HuH-7 (cell line): Measurements from ENCODE around the gene FSTL4.
"Not testable (repeated sequence)": the region's sequence is repeated elsewhere in the genome, so short reads cannot be mapped to it uniquely, and the experiment has no call there.

Source experiments
- DNase-seq: peaks from one replicate; pipeline ENCODE4 v3.0.0; 2011; ENCODE audit warnings: low spot score

The FSTL4 gene

DNA sequence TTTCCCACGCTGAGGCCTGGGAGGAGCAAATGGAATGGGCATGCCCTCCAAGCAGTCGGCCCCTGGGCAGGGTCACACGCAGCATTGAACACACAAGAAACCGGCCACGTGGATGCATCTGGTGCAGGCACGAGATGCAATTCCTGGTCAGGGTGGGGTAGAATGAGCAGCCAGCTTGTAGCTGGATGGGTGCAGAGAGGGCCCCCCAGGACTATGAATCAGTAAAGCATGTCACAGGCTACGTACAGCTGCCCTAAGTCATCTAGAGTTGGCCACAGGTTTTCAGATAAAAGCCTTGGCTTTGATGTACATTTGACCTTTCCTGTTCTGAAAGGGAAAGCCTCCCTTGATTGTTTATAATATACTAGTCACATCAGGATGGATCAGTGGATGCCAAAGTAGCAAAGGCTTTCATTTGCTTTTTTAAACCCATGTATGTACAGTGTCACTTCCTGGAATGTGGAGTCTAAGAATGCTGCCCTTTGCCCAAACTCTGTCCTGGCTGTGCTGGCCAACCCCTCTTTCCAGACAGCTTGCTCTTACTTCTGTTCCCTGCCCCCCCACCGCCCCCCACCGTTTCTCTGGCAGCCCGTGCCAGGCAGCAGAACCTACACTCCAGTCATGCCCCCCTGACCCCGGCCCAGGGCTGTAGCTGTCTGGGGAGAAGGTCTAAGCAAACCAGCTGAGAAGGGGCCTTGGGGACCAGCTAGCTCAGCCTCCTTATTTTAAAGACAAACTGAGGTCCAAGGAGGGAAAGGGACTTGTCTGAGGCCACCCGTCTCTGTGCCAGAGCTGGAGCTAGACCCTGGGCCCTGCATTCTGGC lies 391.3 kb downstream of the FSTL4 start:
- no peak for DNase-seq

DNA sequence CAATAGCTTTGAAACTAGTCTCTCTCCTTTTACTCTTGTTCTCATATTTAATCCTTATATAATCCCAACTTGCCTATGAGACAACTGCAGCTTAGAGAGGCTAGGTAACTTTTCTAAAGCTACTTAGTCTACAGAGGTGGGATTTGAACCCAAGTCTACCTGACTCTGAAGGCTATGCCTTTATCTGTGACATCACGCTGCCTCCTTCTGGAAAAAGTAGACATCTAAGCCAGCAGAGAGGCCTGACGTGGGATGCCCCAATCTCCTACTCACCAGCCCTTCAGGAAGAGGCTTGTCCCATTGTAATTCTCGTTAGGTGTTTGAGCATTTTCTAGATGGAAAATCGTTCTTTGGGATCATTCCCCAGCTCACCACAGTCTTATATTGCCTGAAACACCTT lies 393.0 kb downstream of the FSTL4 start:
- no peak for DNase-seq

DNA sequence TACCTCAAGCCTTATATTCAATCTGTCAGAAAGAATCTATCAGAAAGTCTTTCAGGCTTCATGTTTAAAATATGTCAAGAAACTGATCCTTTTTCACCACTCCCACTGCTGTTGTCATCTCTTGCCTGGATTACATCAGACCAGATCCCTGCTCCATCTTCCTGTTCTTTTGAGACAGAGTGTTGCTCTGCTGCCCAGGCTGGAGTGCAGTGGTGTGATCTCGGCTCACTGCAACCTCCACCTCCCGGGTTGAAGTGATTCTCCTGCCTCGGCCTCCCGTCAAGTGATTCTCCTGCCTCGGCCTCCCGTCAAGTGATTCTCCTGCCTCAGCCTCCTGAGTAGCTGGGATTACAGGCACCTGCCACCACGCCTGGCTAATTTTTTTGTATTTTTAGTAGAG lies 396.2 kb downstream of the FSTL4 start:
- not testable (repeated sequence) for DNase-seq

DNA sequence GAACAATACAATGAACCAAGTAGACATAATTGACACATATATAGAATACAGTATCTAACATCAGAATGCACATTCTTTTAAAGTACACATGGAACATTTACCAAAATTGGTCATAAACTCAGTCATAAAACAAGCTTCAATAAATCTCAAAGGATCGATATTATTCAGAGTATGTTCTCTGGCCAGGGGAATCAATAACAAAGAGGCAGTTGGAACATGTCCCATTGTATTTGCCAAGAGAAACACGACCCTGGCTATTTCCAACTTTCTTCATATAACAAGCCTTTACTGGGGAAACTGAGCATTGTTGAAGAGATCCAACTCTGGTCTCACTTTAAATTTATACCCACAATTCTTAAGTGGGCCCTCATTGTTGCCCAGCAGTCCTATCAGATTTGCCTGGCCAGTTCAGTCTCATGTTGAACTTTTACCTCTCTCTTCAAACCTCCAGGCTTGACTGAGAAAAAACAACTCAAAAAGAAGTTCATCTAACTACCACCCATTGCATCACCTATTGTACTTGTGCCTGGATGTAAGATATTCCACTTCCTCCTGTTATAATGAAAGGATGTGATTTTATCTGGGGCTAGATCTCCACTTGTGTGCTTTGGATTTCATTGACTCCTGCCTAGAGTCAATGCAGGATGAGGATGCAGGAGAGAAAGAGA lies 398.1 kb downstream of the FSTL4 start:
- DNase-seq, result no peak

DNA sequence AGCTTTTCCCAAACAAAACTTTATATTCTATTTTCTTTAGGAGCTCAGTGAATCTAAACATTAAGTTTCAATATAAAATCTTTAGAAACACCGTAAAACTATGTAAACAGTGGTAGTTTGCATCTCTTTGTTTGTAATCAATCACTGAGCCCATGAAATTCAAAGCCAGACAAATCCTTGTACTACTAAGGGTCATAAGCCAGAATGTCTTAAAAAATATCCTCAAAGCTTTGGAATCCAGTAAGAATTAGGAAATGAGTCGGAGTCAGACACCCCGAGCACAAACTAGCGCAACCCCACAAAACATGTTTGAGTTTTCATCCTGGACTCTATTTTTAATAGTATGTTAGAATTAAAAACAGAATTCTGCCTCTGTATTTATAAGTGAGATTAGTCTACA lies 406.7 kb downstream of the FSTL4 start:
- DNase-seq, result no peak

DNA sequence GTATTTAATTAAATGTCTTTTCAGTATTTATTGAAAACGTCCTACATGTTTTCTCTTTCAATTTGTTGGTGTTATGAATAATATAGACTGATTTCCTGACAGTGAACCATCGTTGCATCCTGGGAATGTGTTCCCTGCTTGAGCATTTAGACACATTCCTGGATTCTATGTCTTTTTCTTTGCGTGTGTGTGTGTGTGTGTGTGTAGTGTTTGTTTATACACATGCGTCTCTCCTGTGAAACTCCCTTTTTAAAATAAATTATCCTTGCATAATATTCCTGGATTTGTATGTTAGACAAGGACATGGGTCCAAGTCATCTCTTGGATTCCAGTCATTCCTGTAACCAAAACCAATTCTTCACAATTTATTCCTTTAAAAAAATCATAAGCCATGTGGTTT lies 407.1 kb downstream of the FSTL4 start:
- no peak for DNase-seq

DNA sequence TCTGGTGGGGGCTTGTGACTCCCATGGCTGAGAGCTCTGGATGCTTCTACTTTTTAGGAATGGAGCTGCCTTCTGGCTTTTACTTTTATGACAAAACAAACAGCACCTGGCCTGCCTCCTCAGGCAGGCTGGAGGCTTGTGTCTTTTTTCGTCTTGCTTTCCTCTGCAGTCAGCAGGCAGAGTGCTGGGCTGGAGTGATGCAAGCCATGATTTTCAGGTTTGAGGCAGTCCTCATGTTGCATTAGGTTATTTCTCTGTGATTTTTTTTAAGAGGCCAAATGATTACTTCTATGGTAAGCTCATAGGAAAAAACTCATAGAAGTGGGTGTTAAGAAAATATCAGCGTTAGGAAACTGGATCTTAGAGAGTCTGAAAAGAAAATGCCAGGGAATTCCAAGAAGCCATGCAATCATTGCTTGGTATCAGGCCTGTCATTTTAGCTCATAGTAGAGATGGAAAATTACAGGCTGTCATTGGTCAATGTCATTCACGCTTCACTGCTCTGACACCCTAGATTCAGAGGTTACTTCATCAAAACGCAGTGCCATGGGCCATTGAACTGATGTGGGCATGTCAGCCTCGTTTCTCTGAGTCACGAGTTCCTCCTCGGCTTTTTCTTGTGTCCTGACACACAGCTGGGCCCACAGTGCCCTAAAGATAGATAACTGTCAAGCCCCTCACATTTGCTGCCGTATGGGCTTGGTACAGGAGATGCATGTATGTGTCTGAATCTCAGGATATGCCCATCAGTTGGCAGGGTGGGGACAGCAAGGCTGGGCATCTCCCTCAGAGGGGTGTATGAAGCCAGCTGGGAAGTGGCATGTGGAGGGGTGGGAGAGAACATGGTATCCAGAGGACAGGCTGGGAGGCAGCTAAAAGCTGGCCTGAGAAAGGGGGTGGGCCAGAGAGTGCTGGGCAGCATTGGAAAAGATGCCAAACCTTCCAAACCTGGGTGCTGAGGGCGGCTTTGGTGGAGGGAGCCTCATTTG lies 408.7 kb downstream of the FSTL4 start:
- DNase-seq, result no peak

DNA sequence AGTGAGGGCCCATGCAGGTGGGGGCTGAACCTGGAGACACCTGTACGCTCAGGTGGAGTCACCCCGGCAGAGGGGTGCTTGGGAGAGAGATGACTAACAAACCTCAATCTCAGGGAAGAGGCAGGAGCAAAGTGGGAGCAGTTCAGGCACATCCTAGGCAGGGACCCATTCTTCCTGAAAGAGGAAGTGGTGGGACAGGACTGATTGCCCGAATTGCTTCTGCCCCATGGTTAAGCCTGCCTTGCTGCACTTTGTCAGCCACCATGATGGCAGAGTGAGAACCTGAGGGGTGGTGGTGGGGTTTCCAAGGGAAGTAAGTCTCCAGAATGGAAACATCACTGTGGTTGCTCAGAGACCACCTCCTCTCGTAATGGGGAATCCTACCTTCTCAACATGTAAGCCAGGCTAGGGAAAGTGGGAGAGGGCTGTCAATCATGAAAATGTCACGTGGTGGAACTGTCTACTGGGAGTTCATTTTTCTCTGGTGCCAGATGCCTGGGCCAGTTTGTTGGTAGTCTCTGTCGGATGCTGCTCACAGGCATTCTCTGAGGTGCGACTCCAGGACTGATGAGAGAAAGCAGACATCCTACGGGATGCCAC lies 410.2 kb downstream of the FSTL4 start:
- DNase-seq, result no peak

DNA sequence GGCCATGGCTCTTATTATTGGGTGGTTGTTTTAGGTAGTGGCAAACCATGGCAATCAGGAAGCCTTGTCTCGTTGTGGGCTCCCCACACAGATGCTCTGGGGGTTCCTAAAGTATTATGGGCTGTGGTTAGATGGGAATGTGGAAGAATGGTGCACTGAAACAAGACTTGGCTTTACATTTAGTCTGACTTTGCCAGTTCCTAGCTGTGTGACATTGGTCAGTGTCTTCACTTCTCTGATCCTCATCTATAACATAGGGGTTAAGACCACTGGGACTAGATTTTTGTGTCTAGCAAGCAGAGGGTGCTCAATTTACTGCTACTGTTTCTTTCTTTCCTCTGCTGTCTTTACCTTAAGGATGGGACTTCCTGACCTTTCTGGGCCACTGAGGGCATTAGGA lies 411.0 kb downstream of the FSTL4 start:
- no peak for DNase-seq

DNA sequence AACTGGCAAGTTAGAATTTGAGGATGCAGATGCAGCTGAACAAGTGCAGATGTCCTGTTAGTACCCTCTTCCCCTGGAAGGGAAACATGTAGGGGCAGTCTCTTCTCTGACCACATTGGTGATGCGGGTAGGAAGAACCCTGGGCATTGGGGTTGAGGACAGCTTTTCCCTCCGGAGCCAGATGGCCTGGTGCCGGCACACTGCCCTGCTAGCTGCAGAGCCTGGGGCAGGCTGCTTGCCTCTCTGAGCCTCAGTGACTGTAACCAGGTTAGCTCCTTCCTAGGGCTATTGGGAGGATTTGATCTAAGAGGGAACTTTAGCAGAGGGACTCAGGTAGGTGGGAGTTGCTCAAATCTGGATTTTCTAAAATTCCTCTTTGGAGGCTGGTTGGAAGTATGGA lies 412.1 kb downstream of the FSTL4 start:
- no peak for DNase-seq

DNA sequence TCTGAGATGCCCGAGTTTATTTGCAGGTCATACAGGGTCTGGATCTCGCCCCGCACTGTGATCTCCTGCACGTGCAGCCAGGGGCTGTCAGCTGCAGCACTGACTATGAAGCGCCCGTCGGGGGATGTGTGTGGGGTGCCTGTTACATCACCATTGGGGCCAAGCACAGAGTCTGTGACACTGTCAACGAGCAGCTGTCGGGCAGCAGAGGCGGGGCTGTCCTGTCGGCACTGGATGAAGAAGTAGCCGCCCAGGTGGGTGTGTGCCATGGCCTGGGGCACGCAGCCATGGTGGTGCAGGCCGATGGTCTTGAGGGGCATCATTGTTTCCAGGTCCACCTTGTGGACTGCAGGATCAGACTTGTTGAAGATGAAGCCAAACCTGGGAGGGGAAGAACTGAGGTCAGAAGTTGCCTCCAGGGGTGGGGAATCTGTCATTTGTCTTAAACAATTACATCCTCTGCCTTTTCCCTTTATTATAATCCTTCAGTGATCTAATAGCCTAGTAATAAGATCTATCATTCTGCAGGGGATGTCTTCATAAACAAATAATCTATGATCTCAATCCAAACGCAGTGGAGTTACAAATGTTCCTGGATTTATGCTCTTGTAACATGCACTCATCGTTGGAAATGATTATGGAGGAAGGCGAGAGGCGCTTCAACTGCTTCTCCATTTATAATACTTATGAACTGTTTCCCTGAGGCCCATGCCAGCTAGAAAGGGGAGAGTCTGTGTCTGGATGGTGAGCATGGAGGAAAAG lies 412.7 kb downstream of the FSTL4 start:
- DNase-seq, result no peak

DNA sequence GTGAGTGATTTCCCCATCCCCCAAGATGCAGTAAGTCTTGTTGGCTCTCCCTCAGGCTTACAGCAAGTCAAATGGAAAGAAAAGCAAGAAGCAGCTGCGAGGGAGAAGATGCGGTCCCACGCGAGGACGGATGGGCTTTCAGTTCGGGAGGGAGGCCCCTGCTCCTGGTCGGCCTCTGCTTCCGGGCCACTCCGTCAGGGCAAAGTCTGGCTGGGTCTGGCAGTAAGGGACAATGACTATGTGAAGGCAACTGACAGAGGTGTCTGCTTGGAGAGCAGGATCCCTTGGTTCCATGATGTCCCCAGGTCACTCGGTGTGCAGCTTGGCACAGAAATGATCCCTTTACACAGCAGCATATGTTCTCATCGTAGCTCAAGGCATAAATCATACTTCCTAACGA lies 413.8 kb downstream of the FSTL4 start:
- DNase-seq, result no peak

DNA sequence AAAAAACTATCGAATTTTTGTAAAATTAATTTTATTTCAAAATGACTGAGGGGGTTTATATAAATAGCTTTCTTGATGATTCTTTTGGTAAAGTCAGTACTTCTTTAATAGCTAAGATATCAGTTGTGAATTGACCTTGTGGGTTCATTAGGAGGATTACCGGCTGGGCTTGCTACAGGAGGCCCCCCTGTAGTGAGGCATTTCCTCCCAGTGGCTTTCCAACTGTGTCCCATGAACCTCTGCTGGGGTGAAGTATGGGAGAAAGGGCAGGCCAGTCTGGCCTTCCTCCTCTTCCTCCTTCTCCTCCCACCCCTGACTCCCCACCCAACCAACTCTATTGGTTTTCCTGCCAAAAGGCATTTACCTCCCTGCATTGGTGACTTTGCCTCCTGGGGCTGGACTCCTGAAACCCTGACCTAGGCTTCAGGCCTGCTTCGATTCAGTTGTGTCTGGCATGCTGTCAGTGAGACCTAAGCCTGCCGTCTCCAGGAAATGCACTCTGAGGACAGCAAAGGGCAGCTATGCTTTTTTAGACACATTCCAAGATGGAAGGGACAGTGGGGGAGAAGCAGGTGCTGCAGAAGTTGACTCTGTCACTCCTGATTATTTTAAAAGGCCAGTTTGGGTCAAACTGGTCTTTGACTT lies 415.8 kb downstream of the FSTL4 start:
- DNase-seq, result no peak

DNA sequence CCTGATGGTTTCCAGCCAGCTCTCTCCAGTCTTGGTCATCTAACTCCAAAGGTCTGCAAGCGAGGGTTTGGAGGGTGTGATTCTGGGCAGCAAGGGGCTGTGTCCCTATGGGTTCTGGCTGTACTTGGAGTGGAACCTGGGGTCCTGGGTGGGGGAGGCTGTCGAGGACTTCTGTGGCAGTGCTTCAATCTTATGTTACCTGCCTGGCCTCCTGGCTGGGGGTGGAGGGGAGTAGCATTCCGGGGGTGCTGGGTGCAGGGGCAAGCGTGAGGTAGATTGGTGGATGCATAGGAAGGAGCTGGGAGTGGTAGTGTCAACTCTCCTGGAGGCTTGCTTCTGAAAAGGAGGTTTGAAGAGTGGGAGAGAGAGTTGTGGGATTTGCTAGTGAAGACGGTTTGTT lies 417.1 kb downstream of the FSTL4 start:
- DNase-seq, result no peak

DNA sequence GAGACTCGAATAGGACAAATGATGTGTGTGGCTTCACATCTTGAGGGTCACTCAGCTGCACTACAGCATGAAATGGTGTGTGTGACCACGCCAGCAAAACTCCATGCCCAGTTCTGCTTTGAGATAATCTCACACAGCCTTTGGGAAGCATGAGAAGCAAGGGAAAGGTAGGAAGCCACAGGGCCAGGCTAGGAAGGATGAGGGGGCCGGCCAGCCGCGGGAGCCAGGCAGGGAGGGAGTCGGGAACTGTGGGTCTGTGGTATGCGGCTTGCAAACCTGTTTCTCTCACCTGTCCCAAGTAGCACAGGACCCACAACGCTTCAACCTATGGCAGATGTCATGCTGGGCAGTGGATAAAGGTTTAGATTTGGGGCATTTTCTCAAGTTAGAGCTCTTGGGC lies 418.5 kb downstream of the FSTL4 start:
- no peak for DNase-seq

DNA sequence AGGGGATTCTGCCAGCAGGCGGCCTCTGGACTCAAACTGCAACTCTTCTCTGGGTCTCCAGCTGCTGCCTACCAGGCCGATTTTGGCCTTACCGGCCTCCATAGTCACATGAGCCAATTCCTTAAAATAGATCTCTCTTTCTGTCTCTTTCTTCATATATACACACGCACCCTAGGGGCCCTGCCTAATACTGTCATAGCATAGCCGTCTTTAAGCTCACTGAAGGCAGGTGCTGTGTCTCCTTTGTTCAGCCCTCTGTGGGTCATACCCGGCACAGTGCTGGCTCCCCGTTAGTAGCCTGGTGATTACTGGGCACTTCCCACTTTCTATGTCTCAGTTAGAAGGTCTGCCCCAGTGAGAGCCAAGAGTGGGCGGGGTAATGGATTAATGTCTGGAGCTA lies 419.6 kb downstream of the FSTL4 start:
- DNase-seq, result no peak

DNA sequence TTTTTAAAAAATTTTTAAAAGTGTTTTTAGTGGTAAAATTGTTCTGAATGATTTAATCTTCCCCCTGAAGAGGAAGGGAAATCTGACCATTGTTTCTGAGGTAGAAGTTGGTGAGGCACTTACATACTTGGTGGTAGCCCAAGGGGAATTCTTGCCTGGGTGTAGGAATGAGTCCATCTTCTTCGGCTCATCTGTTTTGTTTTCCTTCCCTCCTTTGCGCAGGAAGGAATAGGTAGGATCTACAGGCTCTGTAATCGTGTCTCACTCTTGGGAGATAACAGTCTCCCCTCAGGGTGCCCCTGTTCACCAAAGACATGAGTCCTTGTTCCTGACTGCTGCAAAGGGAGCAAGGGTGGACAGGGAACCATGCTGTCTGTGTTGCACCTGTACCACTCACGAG lies 422.5 kb downstream of the FSTL4 start:
- DNase-seq, result no peak

DNA sequence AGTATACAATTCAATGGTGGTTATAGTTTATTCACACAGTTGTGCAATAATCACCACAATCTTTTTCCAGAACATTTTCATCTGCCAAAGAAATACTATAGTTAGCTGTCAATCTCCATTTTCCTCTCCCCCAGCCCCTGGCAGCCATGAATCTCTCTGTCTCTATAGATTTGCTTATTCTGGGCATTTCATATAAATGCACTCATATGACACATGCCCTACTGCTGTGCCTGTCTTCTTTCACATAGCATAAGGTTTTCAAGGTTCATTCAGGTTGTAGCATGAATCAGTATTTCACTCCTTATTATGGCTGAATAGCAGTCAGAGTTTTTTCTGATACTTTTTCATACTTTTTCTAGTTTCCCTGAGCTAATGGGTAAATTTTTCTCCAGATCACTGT lies 432.9 kb downstream of the FSTL4 start:
- DNase-seq, result no peak

DNA sequence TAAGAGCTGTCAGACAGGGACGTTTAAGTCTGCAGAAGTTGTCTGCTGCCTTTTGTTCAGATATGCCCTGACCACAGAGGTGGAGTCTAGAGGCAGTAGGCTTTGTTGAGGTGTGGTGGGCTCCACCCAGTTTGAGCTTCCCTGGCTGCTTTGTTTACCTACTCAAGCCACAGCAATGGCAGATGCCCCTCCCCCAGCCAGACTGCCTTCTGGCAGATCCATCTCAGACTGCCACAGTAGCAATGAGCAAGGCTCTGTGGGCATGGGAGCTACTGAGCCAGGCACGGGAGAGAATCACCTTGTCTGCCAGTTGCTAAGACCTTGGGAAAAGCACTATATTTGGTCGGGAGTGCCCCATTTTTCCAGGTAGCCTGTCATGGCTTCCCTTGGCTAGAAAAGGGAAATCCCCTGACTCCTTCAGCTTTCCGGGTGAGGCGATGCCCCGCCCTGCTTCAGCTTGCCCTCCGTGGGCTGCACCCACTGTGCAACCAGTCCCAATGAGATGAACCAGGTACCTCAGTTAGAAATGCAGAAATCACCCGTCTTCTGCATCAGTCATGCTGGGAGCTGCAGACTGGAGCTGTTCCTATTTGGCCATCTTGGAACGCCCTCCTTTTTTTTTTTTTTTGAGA lies 441.5 kb downstream of the FSTL4 start:
- not testable (repeated sequence) for DNase-seq

DNA sequence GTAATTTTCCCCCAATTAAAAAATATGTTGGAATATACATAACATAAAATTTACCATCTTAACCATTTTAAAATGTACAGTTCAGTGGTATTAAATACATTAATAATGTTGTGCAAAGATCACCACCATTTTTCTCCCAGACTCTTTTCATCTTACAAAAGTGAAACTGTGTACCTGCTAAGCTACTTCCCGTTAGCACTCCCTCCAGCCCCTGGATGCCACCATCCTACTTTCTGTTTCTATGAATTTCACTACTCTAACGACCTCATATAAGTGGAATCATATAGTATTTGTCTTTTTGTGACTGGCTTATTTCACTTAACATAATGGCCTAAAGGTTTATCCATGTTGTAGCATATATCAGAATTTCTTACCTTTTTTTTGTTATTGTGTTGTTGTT lies 447.6 kb downstream of the FSTL4 start:
- DNase-seq, result no peak
